Stimulated activated CD8-positive, alpha-beta memory T cell treated with anti-CD3 and anti-CD28 coated beads, Interleukin-15, amount 100 ng/mL, for 24 hours (primary cell): ENCODE measurements around the gene KCNG2.
"Not testable (repeated sequence)": the region's sequence is repeated elsewhere in the genome, so short reads cannot be mapped to it uniquely, and the experiment has no call there.

Source experiments
- DNase-seq: peaks from one replicate; pipeline ENCODE4 v3.0.0-alpha.2; 2020; ENCODE audit warnings: low read depth

Gene KCNG2

DNA sequence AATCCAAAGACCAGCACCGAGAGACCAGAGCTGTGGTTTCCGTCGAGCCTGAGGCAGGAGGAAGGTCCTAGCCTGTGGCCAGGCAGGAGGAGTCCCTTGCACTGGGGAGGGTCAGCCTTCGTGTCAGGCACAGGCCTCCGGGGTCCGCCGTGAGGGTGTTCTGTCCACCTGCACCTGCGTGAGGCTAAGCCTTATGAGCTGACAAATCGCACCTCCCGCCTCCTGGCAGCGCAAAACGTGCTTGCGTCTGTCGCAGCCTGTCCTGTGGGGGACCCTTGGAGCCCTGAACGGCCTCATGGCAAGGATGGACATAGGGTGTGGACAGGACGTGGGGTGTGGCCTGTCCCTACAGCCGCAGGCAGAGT, 73.3 kb downstream of the KCNG2 start:
- DNase-seq = no peak

DNA sequence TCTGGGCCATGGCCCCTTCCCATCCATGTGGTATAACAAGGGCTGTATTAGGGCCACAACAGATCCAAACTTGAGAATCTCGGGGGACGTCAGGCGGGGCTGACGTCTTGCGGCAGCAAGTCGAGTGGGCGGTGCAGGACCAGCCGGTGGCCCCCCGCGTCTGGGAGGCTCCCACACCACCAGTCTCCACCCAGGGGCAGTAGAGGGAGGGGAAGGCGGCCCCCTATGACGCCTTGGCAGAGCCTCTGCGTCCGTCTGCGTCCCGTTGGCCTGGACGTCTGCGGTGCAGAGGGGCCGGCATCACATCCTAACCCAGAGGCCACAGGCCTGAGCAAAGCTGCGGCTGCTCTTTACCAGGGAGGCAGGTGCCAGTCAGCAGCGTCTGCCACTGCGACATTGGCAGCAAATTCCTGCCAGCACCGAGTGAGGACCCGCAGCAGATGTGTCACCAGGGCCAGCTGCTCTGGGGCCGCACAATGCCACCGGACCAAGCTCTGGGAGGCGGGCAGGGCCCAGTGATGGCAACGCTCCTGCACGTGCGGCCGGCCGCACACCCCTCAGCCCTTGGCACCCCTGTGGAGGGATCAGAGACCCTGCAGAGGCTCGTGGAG, 73.8 kb downstream of the KCNG2 start:
- DNase-seq = no peak

DNA sequence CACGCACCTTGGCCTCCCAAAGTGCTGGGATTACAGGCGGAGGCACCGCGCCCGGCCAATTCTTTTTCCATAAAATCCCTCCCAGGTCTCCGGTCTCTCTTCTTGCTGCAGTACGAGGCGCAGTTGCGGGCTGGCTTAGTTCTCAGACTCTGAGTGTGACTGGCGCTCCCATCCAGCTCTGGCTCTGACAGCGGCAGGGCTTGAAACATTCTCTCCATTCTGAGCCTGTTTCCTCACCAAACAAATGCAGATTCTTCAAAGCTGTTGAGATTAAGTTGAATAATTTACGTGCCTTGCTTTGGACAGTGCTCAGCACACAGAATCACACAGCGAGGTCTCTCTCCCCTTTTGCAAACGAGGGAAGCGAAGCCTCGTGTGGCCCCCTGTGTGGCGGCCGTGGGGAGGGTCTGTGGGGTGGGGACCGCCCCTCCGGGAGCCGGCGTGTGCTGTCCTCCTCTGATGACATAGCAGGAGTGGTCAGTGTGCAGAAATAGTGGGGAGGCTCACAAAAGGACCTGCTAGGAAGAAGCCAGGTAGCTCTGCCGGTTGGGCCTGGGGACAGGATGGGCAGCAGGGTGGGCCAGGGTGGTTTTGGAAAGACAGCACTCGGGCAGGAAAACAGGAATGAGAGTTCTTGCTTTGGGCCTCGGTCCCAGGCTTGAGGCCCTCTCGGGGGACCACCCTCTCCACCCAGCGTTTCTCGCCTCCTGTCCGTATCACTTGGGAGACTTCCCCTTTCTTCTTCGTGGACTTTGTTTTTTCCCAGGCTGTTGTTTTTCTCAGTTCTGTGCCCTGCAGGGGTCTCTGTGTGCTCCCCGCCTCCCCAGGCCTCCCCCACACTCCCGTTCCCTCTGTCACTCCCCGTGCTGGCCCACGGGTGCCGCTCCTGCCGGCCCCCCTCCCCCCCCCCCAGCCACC, 75.0 kb downstream of the KCNG2 start:
- no peak for DNase-seq

DNA sequence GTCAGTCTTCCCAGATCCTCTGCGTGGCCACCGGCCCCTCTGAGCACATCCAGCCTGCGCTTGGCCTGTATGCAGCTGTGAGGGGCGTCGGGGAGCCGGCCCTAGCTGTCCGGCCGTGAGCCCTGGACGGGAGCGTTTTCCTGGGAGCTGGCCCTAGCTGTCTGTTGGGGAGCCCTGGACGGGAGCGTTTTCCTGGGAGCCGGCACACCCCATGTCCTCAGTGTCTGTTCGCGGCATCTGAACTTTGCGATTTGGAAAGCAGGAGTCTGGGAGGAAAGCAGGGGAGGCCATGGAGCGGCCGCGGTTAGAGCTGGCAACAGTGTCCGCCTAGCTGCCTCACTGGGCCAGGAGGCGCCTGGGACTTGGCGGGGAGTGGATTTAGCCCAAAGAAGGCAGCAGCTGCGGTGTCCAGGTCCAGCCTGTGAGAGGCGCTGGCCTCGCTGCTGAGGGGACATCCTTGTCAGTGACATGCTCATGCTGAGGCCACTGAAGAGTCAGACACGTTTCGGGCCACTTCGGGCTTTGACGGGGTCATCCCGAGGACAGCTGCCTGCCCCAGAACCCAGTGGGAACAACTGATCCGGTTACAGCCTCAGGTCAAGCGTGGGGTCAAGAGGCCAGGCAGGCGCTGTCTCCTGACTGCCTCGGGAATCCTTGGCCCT, 75.8 kb downstream of the KCNG2 start:
- no peak for DNase-seq

DNA sequence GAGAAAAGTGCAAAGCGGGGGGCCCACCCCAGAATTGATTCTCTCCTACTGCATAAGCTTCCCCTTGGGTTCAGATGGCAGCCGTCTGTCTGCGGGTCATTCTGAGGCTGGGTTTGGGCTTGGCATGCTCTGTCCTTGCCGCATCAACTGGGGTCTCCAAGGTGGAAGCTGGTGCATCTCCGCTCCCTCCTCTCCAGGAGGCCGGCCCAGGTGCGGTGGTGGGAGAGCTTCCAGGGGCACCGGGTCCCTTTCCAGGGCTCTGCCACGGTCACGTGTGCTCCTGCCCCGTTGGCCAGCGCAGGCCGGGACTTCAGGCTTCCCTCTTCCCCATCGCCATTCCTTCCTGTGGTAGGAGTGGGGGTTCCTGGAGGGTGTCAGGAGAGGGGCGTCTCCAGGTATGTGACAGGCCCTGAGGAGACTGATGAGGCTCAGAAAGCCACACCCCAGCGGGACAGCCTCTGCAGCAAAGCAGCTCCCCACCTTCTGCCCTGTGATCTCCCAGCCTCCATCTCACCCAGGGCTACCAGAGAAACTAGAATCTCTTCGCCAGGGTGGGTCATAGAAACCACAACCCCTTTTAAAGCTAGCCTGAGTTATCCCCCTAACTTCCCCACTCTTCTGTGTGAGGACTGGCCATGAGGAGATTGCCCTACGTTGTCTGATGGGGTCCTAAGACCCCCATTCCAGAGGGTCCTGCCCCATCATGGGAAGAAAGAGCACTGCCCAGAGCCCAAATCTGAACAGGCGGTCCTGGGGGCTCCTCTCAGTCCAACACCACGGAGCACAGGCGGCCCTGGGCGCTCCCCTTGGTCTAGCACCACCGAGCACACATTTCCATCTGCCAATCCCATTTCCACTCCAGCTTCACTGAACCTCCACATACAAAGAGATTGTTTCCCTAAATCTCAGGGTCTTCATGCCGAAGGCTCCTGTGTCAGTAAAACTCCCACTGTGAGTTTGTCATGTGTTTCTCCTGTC, 77.1 kb downstream of the KCNG2 start:
- DNase-seq = no peak

DNA sequence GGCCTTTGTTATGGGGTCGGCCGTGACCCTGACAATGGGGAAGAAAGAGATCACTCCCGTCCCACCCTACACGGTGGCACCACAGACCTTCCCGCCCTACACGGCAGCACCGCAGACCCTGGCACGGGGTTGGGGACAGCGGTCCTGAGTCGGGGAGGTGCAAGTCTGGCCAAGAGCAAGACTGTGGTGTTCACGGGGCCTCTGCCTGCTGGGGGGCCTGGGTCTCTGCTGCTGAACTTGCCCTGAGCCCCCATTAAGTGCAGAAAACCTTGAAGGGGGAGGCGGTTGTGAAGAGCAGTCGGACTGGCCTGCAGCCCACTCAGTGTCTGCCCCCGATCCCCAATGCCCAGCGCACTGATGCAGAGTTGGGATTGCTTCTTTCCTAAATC, 77.8 kb downstream of the KCNG2 start:
- no peak for DNase-seq

DNA sequence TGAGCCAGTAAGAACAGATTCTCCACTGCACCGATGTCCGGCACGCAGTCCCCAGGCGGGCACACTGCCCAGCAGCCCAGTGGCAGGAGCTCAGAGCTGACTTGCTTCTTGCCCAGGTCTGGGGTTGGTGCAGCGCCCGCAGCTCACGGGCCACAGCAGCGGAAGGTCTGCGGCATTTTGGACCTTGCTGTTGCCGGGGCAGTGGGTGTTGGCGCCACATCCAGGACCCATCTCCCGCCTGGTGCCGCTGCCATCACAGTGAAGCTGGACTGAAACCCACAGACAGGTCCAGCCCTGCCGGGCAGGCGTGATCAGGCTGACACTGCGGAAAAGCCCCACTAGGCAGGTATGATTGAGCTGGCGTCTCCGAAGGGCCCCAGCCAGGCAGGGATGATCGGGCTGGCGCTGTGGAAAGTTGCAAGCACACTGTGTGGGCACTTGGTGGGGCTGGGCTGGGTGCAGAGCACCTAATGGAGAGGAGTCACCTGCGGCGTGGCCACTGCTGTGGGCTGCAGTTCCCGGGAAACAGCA, 78.3 kb downstream of the KCNG2 start:
- no peak for DNase-seq

DNA sequence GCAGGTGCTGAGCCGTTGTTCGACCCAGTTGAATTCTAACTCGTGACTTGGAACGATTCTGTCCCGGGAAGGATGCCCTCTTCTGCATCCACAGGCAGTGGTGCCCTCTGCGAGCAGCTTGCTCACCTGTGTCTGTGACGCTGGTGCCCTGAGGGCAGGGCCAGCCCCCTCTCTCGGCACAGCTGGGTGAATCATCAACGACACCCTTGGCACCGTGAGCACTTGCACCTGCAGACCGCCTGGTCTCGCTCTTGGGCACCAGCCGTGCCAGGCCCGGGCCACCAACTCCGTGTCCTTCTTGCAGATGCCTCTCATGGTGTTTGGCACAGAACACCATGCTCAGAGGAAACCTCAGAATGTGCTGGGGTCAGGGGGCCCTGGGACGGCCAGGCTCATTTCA, 78.8 kb downstream of the KCNG2 start:
- DNase-seq = no peak

DNA sequence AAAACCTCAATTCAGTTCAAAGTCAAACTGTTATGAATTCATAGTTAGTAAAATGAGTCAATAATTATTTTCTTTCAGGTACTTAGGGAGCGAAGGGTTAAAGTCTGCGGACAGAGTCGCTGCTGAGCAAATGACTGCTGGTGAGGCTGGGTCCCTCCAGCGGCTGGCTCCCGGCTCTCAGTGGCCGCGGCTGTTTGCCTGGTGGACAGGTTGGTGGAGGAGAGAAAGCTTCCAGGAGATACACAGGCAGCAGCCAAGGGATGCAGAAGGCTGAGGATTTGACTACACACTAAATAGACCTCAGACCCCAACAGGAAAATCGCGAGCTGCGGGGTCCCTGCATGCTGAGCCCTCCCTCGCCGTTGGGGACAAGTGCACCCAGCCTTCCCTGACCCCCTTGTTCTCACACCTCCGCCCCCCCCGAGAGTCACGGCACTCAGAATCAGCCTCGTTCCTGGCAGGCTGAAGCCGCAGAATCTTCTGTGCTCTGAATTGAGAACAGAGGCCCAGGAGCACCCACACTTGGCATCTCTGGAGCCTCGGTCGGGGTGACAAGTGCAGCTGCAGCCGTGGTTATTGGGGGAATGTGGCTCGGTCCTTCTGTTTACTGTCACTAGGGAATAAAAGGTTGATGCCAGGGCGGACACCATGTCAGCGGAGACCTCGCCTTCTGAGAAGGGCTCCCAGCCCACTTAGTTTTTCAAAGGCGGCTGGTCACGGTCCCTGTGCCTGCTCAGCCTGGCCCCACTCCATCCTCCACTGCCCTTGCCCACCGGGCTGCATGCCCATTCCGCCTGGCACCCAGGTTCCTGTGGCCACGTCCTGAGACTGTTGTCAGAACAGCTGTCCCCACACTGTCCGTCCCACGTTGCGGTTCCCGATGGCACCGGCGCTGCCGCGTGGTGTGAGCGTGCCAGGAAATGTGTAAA, 79.7 kb downstream of the KCNG2 start:
- no peak for DNase-seq

DNA sequence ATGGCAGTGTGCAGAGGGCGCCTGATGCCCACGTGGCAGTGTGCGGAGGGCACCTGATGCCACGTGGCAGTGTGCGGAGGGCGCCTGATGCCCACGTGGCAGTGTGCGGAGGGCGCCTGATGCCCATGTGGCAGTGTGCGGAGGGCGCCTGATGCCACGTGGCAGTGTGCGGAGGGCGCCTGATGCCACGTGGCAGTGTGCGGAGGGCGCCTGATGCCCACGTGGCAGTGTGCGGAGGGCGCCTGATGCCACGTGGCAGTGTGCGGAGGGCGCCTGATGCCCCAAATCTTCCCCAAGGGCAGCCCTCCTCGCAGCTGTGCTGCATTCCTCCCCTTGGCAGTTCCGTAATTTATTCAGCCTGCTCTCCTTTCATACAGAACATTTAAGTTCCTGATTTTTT, 80.5 kb downstream of the KCNG2 start:
- DNase-seq = not testable (repeated sequence)

DNA sequence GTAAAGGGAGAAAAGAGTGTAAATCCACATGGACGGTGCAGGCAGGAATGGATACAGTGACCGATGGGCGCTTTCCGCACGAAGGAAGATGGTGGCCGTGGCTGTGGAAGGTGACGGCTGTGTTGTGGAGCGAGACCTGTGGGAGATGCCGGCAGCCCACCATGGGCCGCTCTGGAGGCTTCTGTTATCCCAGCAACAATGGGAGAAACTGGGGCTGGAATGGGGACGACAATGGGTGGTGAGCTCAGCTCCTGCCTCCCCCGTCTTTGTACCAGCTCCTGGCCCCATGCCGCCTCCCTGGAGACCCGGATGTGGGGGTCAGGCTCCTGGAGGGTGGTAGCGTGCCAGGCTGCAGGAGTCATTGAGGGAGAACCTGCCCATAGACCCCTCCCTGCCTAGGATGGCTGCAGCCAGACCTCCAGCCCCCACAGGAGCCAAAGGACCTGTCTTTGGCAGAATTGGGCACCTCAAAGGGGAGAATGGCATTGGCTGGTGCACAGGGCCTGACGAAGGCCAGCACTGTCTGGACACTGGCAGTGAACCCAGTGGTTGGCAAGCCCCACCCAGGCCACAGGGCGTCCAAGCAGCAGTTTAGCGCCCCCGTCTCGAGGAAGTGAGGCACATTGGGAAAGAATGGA, 81.1 kb downstream of the KCNG2 start:
- no peak for DNase-seq

DNA sequence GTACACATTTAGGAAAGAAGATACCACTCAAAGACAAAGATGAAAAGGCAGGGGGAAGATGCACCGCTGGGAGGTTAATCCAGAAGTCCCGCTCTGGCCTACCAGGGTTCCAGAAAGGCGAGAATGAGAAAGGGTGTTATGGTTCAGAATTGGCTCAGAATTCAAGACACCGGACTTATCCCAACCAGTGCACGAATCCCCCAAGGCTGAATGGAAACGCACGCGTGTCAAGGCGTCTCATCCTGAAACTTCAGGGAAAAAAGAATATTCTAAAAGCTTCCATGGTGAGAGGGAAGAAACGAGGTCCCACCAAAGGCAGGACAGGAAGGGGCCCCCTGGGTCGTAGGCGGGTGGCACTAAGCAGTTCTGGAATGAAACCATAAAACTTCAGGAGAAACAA, 81.8 kb downstream of the KCNG2 start:
- DNase-seq = no peak

DNA sequence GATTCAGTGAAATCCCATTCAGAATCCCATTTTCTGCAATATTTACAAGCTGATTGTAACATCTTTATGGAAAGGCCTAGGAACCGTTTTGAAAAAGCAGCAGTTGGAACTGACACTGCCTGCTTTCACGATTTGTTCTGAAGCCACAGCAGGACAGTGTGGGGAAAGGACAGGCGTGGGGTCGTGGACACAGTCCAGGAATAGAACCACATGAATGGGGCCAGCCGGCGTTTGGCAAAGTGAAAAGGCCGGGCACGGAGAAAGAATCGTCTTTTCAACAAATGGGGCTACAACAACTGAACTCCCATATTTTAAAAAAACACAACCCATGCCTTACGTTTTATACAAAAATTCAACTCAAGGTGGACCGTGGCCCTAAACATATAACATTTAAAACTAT, 84.0 kb downstream of the KCNG2 start:
- DNase-seq = no peak

DNA sequence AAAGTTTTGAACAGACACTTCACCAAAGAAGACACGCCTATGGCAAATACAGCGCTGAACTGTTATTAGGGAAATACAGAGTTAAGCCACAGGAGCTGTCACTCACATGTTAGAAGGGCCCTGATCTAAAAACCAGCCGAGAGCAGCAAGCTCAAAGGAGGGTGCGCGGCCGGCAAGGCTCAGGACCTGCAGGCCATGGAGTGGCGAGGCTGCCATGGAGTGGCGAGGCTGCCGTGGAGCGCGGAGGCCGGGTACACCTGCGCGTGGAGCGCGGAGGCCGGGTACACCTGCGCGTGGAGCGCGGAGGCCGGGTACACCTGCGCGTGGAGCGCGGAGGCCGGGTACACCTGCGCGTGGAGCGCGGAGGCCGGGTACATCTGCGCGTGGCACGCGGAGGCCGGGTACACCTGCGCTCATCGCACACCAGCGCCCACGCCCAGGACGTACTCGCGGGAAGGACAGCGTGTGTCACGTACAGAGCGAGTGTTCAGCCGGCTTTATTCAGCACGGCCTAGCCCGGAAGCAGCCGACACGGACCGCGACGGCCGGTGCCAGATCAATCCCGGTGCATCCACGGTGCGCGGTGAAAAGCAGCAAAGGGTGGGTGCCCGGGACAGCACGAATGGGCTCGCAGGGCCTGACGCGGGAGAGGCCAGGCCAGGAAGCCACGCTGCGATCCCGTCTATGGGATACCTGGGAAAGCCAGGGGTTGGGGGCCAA, 84.9 kb downstream of the KCNG2 start:
- DNase-seq = no peak

DNA sequence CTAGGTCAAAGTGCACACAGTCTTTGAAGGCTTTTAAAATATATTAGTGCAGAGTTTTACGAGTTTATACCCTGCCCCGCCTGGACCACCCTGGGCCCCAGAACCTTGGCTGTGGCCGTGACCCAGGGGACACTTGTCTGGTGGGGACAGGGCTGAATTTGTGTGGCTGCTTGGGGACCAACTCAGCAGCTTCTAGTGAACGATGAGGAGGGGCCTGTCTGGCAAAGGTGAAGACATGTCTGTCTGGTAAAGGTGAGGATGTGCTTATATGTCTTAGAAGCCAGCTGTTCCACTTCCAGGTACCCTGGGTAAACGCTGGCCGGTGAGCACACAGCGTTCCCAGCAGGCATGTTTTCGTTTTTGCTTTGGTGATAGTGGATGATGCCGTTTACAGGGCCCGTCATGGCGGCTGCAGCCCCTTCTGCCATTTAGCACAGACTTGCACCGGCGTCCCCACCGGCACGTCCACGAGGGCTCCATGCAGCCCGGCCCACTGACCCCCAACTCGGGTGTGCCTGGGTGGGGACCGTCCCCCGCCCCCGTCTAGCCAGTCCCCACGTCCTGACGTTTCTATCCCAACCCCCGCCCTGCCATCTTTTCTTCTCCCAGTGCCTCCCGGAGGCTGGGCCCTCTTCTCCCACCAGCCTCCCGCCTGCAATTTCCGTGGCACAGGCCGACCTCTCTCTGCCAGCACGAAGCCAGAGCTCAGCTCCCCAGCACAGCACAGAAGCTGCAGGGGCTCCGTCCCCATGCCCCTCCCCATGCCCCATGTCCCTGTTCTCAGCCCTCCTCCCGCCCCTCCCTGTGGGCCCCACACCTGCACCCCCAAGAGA, 85.9 kb downstream of the KCNG2 start:
- no peak for DNase-seq

DNA sequence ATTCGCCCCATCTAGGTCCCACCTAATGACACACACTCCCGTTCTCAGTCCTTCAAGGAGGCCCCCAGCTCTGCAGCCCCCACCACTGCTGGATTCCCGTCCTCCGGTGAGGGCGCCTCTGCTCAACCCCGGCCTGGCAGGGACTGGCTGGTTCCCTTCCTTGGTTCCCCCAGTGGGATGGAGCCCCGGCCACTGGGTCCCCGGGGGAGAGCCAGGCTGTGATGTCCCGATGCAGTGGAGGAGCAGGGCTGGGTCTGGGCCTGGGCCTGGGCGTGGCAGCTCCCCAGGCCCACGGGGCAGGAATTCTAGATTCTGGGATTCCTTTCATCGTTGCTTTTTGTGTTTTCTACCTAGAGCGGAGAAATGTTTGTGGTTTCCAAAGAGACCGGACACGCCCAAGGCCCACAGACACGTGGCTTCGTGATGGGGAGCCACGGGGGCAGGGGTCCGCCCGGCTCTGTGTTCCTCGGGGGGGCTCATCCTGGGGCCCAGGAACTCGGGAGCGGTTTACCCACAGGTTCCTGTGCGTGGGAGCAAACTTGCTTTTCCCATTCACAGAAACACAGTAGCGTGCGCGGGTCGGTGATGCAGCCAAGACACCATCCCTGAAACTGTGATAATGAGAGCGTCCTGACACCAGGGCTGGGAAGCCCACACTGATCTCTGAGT, 86.7 kb downstream of the KCNG2 start:
- no peak for DNase-seq

DNA sequence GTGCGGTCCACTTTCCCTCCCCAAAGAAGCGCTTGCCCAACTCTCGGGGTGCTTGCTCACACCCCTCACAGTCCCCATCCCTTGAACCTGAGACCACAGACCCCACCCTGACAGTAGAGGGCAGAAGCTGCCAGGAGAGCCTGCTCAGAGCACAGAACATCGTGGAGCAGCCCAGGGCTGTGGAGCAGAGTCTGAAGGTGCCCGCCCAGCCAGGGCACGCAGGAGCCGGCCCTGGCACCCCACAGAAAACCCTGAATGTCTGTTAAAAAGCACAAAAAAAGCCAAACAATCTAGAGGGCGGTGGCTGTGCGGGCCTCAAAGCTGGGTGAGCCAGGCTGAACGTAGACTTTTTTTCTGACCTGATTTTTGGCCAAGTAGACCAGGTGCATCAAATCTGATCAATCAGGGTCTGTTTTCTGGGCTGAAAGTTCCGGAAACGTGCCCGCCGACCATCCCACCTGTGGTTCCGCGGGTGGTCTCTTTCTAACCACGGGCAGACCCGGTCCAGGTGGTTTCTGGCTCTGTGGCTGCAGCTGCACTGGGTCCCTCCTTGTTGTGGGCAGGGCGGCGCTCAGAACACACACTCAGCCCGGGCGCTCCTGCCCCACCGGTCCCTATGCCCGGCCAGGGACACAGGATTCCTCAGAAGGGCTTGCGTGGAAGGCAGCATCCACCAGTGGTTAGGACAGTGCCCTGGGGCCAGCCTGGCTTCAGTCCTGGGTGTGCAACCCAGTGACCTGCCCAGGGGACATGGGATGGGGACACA, 87.4 kb downstream of the KCNG2 start:
- DNase-seq = no peak
